GM06990 (cell line): ENCODE results near the gene PTPN7.

Experiments used
- DNase-seq: peaks from one replicate; pipeline ENCODE4 v3.0.0-alpha.2; 2011; ENCODE audit not compliant: insufficient read length; ENCODE audit errors: extremely low read depth
- H3K27me3 ChIP-seq: replicated peaks from 2 replicates; pipeline ENCODE4 v1.6.0; 2011; ENCODE audit warnings: low read length; ENCODE audit not compliant: control insufficient read depth, insufficient read depth
- H3K36me3 ChIP-seq: 2 replicates; pipeline ENCODE4 v1.5.1; 2011; ENCODE audit warnings: low read length; ENCODE audit not compliant: control insufficient read depth, insufficient read depth
- H3K4me3 ChIP-seq: replicated peaks from 2 replicates; pipeline ENCODE4 v1.5.1; 2011; ENCODE audit warnings: low read depth, mild to moderate bottlenecking, control low read depth, low read length
- TF ChIP-seq, protein P1 (sequence below): IDR thresholded peaks from 2 replicates; pipeline ENCODE4 v1.5.1; 2011; ENCODE audit warnings: low read length, control low read depth, mild to moderate bottlenecking, inconsistent platforms; ENCODE audit not compliant: insufficient read depth, poor library complexity, severe bottlenecking

PTPN7 gene

DNA sequence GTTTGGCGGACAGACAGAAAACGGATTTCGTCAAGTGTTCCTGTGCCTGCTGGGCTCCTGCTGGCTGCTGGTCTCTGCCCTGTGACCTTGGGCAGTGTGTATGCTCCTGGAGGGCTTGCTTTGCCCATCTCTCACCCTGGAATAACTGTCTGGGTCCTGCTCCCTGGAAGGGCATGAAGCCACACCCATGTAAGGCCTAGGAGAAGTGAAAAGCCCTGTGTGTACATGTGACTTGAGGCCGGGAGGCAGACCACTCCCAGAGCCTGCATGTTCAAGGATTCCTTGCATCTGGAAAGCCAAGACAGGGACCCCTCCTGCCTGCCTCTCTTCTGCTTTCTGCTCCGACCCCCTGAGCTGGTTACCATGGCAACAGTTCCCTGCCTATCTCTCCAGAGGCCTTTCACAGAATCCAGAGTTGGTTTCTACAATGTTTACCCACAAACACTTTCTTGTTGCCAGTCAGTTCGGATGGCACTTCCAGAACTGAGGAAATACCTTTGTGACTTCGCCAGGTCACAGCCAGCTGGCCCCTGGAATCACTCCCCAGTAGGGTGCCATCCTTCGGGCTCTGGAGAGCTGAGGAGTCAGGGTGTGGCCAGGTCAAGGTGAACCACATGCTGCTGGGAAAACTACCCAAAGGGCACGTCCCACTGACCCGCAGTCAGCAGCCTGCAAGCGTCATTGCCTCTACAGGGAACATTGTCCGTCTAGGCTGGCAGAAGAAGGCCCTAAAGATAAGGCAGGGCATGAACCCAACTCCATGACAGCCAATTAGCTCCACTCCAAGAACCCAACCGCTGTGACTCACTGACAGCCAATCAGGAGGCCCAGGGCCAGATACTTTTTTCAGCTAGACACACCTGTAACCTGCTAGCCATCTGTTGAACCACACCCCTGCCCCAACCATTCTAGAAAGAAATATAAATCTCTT lies 52.3 kb downstream of the PTPN7 start:
- TF ChIP-seq, protein P1, sequence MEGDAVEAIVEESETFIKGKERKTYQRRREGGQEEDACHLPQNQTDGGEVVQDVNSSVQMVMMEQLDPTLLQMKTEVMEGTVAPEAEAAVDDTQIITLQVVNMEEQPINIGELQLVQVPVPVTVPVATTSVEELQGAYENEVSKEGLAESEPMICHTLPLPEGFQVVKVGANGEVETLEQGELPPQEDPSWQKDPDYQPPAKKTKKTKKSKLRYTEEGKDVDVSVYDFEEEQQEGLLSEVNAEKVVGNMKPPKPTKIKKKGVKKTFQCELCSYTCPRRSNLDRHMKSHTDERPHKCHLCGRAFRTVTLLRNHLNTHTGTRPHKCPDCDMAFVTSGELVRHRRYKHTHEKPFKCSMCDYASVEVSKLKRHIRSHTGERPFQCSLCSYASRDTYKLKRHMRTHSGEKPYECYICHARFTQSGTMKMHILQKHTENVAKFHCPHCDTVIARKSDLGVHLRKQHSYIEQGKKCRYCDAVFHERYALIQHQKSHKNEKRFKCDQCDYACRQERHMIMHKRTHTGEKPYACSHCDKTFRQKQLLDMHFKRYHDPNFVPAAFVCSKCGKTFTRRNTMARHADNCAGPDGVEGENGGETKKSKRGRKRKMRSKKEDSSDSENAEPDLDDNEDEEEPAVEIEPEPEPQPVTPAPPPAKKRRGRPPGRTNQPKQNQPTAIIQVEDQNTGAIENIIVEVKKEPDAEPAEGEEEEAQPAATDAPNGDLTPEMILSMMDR, result no peak
- H3K27me3 ChIP-seq, result no peaks in the 10 kb centered on the region
- DNase-seq, result no peak
- H3K36me3 ChIP-seq, result no peaks in the 10 kb centered on the region
- no peak overlapping the region for H3K4me3 ChIP-seq

DNA sequence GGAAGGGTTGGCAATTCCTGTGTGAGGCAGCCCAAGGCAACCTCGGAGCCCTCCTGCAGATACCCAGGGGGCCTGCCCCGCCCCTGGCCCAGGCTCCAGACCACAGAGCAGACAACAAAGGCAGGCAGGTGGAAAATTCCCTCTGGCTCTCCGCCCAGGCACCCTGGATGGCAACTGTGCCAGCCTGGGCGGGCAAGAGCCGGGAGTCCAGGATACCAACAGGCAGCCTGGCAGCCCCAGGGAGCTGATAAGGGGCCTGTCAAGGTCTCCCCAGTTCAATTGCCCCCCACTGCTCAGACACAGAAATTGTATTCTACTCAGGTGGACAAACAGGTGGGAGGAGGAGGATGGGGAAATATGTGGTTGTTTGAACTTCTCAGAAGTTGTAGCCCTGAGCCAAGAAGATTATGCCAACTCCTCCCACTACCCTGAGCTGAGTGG lies 53.1 kb downstream of the PTPN7 start:
- TF ChIP-seq, protein P1, result no peak
- no peak for DNase-seq
- Histone ChIP-seq H3K36me3 (no peaks in the 10 kb centered on the region), H3K4me3 (no peak overlapping the region), H3K27me3 (no peaks in the 10 kb centered on the region)

DNA sequence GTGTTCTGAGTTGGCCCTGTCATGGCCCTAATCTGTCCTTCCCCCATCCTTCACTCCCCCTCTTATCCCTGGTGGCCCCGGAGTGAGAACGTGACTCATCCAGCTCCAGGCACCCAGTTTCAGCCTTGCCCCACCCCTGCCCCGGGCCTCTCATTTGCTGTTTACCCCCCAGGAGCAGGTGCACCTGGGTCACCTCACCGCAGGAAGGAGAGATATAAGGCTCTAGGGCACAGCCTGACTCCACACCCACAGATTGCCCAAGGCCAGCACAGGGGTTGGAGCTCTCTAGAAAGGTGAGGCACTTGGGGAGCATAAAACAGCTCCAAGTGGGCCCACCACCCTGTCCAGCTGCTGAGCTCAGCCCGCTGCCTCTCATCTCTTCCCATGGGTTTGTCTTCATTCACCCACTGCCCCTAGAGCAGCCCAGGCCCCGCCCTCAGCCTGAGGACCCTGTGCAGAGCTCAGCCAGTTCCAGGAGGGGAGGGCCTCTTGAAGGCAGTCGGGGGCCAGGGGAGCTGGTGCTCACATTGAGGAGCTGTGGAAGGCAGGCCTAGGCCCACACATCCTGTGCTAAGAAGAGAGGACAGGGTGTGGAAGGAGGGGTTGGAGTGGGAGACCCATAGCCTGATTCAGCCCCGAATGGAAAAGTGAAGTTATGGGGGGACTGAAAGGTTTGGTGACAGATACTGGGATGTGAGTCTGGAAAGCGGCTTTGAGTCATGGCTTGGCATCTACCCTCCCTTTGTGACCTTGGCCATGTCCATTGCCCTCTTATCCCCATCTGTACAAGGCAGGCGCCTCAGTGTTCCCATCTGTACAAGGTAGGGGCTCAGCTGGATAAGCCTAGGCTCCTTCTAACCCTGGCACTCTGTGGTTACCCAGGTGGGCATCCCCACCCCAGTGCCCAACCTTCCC lies 53.8 kb downstream of the PTPN7 start:
- TF ChIP-seq, protein P1, result no peak
- no peak for DNase-seq

DNA sequence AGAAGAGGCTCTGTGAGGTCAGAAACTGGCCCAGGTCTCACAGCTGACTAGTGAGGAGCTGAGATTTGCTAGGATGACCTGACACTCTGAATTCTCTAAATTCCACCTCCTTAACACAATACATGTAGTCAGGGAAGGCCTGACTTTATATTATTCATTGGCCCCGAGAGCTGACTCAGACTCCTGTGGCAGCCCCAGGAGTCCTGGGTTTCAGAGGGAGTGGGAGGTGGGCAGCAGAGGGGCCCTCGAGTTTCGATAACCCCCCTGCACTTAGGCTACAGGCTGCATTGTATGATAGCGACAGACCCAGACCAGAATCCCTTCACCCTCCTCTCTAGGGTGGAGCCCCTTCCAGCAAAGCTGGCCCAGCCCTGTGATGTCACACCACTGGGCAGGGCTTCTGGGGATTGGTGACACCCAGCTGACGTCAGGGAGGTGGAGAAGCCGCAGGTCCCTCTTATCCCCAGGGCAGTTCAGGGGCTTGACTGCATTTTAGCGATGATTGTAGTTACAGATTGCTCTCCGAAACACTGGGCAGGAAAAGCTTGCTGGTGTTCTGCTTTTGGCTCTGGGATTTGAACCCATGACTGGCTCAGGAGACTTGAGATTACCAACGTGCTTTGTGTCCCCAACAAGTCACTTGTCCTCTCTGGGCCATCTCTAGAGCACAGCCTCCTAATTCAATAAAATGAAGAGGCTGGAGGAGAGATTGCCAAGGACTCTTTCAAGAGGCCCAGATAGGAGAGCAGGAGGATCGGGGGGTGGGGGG lies 54.6 kb downstream of the PTPN7 start:
- no peaks in the 10 kb centered on the region for H3K27me3 ChIP-seq
- no peaks in the 10 kb centered on the region for H3K36me3 ChIP-seq
- no peak for DNase-seq
- TF ChIP-seq, protein P1, result no peak
- H3K4me3 ChIP-seq, result no peak overlapping the region

More for the DNA sequence above, 53.8 kb downstream of the PTPN7 start:
- no peak overlapping the region for H3K4me3 ChIP-seq
- no peaks in the 10 kb centered on the region for H3K27me3 ChIP-seq
- H3K36me3 ChIP-seq, result no peaks in the 10 kb centered on the region

DNA sequence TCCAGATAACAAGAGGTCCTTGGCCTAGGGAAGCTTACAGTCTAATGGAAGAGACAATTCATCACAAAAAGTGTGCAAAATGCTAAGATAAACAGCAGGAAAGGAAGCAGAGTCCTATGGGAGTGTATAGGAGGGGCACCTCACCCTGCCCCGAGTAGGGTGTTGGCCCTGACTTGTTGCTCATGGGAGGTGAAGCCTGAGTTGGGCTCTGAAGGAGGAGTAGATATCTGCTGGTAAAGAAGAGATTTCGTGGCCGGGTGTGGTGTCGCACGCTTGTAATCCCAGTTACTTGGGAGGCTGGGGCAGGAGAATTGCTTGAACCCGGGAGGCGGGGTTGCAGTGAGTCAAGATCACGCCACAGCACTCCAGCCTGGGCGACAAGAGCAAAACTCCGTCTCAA lies 56.3 kb downstream of the PTPN7 start:
- DNase-seq, result no peak
- Histone ChIP-seq H3K27me3 (no peaks in the 10 kb centered on the region), H3K36me3 (no peaks in the 10 kb centered on the region), H3K4me3 (no peak overlapping the region)
- TF ChIP-seq, protein P1, result no peak
